ENCODE measurements around the gene AFF2.

AFF2 gene

DNA sequence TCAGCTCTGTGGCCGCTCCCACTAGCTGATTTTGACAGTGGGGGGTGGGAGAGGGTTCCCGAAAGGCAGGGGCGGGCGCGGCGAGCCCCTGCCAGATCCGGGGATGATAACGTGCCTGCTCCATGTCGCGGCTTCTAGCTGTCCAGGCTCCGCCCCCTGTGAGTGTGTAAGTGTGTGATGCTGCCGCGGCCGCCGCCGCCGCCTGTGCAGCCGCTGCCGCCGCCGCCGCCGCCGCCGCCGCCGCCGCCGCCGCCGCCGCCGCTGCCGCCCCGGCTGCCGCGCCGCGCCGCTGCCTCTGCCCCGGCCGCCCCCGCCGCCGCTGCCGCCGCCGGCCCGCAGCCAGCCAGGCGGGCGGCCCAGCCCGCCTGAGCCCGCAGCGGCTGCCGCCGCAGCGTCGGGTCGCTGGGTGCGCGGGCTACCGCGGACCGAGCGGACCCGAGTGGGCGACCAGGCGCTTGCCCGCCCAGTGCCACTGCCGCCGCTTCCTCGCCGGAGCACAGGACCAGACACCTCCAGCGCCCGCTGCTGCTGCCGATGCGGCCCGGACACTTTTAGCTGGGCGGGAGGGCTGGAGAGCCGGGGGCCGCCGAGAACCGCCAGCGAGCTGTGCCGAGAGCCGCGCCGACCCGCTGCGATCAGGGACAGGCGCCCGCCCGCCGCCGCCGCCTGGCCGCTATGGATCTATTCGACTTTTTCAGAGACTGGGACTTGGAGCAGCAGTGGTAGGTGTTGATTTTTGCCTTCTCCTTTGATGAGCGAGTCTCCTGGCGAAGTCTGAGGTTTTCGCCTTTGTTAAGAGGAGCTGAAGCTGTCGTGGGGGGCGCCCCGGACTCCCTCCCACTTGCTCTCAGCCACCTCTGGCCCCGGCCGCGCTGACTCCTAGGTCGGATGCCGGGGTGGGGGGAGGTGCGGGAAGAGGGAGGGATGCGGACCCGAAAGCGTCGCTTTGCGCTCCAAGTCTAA is at the start of gene AFF2:
Gene AFF2, plus strand, starts transcription at position 195 of the 963 bp plus-strand sequence. Its CDS starts 481 bp downstream, at position 676.
- Histone ChIP-seq H3K27me3 (ENCODE audit: control insufficient read depth, insufficient read depth, low read length) (peaks cover 32% of the 10 kb centered on the region), H3K36me3 (ENCODE audit: control insufficient read depth, insufficient read depth, low read length) (no peaks in the 10 kb centered on the region), H3K27ac (ENCODE audit: low read depth, low read length) (peak within 1 kb of the TSS; percentile 68), H3K4me1 (ENCODE audit: control insufficient read depth, insufficient read depth, low read length) (peaks cover 34% of the 10 kb centered on the region), H3K9me3 (ENCODE audit: control insufficient read depth, insufficient read depth, low read length) (no peaks in the 10 kb centered on the region), H3K9ac (ENCODE audit: low read depth, low read length) (peak within 1 kb of the TSS; percentile 69), H3K4me3 (ENCODE audit: low read depth, low read length) (peak within 1 kb of the TSS; percentile 77)

DNA sequence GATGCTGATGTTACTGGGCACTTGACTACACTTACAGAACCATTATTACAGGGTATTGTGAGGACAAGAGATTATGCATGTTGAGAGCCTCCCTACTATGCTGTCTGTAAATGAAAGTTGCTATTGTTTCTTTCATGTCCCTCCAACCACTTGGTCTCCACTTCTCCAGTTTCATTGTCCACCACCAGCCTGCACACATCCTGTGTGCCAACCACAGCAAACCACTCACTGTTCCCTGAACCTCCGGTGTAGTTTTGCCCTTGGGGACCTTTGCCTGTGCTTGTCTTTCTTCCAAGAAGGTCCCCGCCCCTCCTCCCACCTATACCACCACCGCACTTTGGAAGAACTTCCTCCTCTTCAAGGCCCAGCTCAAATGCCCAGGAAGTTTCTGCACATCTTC is 43.1 kb upstream of the AFF2 start:
- Histone ChIP-seq H3K27me3 (ENCODE audit: control insufficient read depth, insufficient read depth, low read length) (no peaks in the 10 kb centered on the region), H3K4me3 (ENCODE audit: low read depth, low read length) (no peak overlapping the region), H3K9me3 (ENCODE audit: control insufficient read depth, insufficient read depth, low read length) (no peaks in the 10 kb centered on the region), H3K27ac (ENCODE audit: low read depth, low read length) (no peak overlapping the region), H3K4me1 (ENCODE audit: control insufficient read depth, insufficient read depth, low read length) (no peaks in the 10 kb centered on the region), H3K9ac (ENCODE audit: low read depth, low read length) (no peak overlapping the region), H3K36me3 (ENCODE audit: control insufficient read depth, insufficient read depth, low read length) (no peaks in the 10 kb centered on the region)

DNA sequence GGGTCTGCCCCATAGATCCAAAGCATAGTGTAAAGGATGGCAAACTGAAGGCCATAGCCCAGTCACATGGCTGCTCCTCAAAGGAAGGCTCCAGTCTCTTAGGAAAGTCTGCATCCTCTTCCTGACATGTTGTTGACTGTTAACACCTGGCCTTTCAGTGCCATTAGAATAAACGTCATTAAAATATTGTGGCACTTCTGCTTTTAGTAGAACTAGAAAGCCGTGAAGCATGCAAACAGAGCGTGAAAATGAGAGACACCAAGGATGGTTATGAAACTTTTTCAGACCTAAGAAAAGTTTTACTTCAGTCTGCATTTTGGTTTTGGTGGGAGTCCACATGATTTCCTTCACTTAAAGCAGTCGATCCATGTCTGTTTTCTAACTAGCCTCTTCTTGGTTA is 41.1 kb upstream of the AFF2 start:
- Histone ChIP-seq H3K27me3 (ENCODE audit: control insufficient read depth, insufficient read depth, low read length) (no peaks in the 10 kb centered on the region), H3K4me3 (ENCODE audit: low read depth, low read length) (no peak overlapping the region), H3K9me3 (ENCODE audit: control insufficient read depth, insufficient read depth, low read length) (no peaks in the 10 kb centered on the region), H3K4me1 (ENCODE audit: control insufficient read depth, insufficient read depth, low read length) (no peaks in the 10 kb centered on the region), H3K36me3 (ENCODE audit: control insufficient read depth, insufficient read depth, low read length) (no peaks in the 10 kb centered on the region), H3K27ac (ENCODE audit: low read depth, low read length) (no peak overlapping the region), H3K9ac (ENCODE audit: low read depth, low read length) (no peak overlapping the region)

DNA sequence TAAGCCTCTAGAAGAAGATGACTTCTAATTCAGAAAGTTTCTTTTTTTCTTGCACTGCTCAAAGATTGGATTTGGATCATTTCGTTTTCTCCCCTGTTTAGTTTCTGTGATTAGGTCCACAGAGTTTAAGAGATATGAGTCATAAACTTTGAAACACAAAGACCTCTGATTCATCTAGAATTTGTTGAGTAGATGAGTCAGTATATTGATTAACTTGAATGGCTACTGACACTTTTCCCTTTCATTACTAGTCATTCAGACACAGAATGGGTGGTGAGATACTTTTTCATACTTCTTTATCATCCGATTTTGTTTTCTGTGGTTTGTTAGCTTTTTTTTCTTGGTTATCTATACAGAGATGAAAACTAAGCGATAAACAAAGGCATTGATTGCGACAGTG is 34.1 kb upstream of the AFF2 start:
- no peaks in the 10 kb centered on the region for H3K36me3 ChIP-seq (ENCODE audit: control insufficient read depth, insufficient read depth, low read length)
- H3K27ac ChIP-seq (ENCODE audit: low read depth, low read length): peak overlapping the region; percentile 46
- H3K9me3 ChIP-seq (ENCODE audit: control insufficient read depth, insufficient read depth, low read length): no peaks in the 10 kb centered on the region
- no peaks in the 10 kb centered on the region for H3K27me3 ChIP-seq (ENCODE audit: control insufficient read depth, insufficient read depth, low read length)
- no peaks in the 10 kb centered on the region; the same call in 1 of the 2 replicates for H3K4me1 ChIP-seq (ENCODE audit: control insufficient read depth, insufficient read depth, low read length)
- H3K9ac ChIP-seq (ENCODE audit: low read depth, low read length): no peak overlapping the region
- H3K4me3 ChIP-seq (ENCODE audit: low read depth, low read length): no peak overlapping the region

DNA sequence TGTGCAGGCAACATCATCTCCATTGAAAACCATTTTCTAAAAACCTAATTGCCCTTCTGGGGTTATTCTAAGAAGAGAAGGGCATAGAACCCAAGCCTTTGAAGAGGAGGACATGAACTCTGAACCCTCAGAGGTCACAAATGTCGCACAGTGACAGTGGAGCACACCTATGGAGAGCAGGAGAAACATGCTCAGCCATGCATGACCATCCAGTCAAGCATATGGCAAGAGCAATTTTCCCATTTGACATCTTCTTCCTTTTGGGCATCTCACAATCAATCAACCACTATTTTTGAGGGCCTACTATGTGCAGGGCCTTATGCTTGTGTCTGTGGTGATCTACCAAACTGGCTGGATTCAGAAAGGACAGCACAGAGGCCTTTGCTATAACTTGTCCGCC is 30.1 kb upstream of the AFF2 start:
- Histone ChIP-seq H3K27ac (ENCODE audit: low read depth, low read length) (no peak overlapping the region), H3K9me3 (ENCODE audit: control insufficient read depth, insufficient read depth, low read length) (no peaks in the 10 kb centered on the region), H3K36me3 (ENCODE audit: control insufficient read depth, insufficient read depth, low read length) (no peaks in the 10 kb centered on the region), H3K4me1 (ENCODE audit: control insufficient read depth, insufficient read depth, low read length) (no peaks in the 10 kb centered on the region; the same call in 1 of the 2 replicates), H3K4me3 (ENCODE audit: low read depth, low read length) (no peak overlapping the region), H3K27me3 (ENCODE audit: control insufficient read depth, insufficient read depth, low read length) (no peaks in the 10 kb centered on the region), H3K9ac (ENCODE audit: low read depth, low read length) (no peak overlapping the region)

DNA sequence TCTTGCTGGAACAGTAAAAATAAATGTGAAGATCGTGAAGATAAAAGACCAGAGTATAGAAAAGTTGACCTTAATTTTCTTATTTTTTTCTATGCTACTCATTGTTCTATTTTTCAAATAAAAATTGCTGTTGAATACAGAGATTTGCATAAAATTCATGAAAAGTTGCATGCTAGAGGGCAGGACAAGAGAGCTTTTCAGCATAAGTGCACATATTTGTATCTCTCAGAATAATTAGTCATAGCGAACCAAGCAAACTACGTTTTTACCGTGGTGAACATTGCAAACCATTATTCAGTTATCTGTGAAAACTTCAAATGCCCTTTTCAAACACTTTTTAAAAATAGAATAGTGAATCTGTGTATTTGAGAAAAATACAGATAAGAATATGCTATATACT is 26.4 kb upstream of the AFF2 start:
- H3K4me3 ChIP-seq (ENCODE audit: low read depth, low read length): no peak overlapping the region
- no peak overlapping the region for H3K9ac ChIP-seq (ENCODE audit: low read depth, low read length)
- no peak overlapping the region for H3K27ac ChIP-seq (ENCODE audit: low read depth, low read length)
- H3K27me3 ChIP-seq (ENCODE audit: control insufficient read depth, insufficient read depth, low read length): no peaks in the 10 kb centered on the region
- H3K36me3 ChIP-seq (ENCODE audit: control insufficient read depth, insufficient read depth, low read length): no peaks in the 10 kb centered on the region
- peaks cover 4% of the 10 kb centered on the region; the same call in 1 of the 2 replicates for H3K4me1 ChIP-seq (ENCODE audit: control insufficient read depth, insufficient read depth, low read length)
- H3K9me3 ChIP-seq (ENCODE audit: control insufficient read depth, insufficient read depth, low read length): no peaks in the 10 kb centered on the region

DNA sequence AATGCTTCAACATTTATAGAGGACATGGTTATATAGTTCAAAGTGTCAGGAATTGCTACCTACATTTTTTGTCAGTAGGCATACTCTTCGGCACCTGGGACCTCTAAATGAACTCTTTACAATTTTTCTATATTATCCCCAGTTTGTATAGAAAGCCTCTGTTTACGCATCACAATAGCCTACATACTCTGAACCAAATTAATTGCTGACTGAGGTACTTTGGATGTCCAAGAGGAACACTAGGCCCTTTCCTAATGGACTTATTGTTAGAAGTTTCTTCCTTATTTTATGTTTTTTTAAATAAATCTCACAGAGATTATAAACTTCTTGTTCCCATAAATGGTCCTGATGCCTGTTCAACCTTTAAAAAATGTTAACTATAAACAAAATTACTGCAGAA is 8.4 kb upstream of the AFF2 start:
- no peak overlapping the region for H3K9ac ChIP-seq (ENCODE audit: low read depth, low read length)
- H3K27me3 ChIP-seq (ENCODE audit: control insufficient read depth, insufficient read depth, low read length): no peaks in the 10 kb centered on the region
- no peaks in the 10 kb centered on the region for H3K9me3 ChIP-seq (ENCODE audit: control insufficient read depth, insufficient read depth, low read length)
- H3K27ac ChIP-seq (ENCODE audit: low read depth, low read length): no peak overlapping the region
- H3K4me3 ChIP-seq (ENCODE audit: low read depth, low read length): no peak overlapping the region
- no peaks in the 10 kb centered on the region for H3K4me1 ChIP-seq (ENCODE audit: control insufficient read depth, insufficient read depth, low read length)
- H3K36me3 ChIP-seq (ENCODE audit: control insufficient read depth, insufficient read depth, low read length): no peaks in the 10 kb centered on the region

DNA sequence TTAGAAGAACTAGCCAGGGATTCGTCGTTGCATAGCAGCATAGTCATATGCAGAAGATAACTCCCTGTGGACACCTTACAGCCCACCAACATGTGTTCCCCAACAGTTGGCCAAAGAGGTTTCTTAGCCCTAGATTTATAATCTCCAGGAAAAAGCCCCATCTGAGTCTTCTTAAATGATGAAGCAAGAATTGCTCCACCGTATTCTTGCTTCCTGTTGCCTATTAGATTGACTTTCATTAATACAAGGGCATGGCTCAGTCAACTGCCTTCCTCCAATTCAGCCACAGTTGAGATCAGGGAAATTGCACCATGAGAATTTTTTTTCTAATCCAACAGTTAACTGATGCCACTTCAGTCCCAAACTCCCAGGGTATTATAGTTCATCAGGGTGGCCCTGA is 5.2 kb upstream of the AFF2 start:
- Histone ChIP-seq H3K9me3 (ENCODE audit: control insufficient read depth, insufficient read depth, low read length) (no peaks in the 10 kb centered on the region), H3K9ac (ENCODE audit: low read depth, low read length) (no peak overlapping the region), H3K27me3 (ENCODE audit: control insufficient read depth, insufficient read depth, low read length) (peaks cover 14% of the 10 kb centered on the region), H3K36me3 (ENCODE audit: control insufficient read depth, insufficient read depth, low read length) (no peaks in the 10 kb centered on the region), H3K4me3 (ENCODE audit: low read depth, low read length) (no peak overlapping the region), H3K27ac (ENCODE audit: low read depth, low read length) (no peak overlapping the region), H3K4me1 (ENCODE audit: control insufficient read depth, insufficient read depth, low read length) (peaks cover 5% of the 10 kb centered on the region; the same call in 1 of the 2 replicates)

DNA sequence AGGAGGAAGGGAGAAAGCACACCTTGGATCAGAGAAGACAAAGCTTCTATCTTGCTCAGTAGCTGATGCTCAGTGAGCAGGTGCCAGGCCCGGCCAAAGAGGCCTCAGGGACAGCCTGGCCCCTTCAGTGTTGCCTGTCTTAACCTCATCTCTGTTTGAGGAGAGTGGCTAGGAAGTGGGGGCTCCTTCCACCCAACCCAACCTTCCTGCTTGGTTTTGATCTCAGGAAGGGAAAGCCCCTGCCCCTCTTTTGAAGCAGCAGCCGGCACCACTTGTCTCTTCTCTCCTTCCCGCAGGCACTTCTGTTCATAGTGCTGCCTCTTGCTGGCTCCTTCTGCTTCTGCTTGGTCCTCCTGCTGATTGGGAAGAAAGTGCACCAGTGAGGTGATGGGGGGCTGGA is 2.4 kb upstream of the AFF2 start:
- no peak overlapping the region for H3K9ac ChIP-seq (ENCODE audit: low read depth, low read length)
- H3K9me3 ChIP-seq (ENCODE audit: control insufficient read depth, insufficient read depth, low read length): no peaks in the 10 kb centered on the region
- no peak overlapping the region for H3K27ac ChIP-seq (ENCODE audit: low read depth, low read length)
- H3K4me3 ChIP-seq (ENCODE audit: low read depth, low read length): no peak overlapping the region
- H3K4me1 ChIP-seq (ENCODE audit: control insufficient read depth, insufficient read depth, low read length): peaks cover 16% of the 10 kb centered on the region
- H3K36me3 ChIP-seq (ENCODE audit: control insufficient read depth, insufficient read depth, low read length): no peaks in the 10 kb centered on the region
- H3K27me3 ChIP-seq (ENCODE audit: control insufficient read depth, insufficient read depth, low read length): peaks cover 27% of the 10 kb centered on the region

DNA sequence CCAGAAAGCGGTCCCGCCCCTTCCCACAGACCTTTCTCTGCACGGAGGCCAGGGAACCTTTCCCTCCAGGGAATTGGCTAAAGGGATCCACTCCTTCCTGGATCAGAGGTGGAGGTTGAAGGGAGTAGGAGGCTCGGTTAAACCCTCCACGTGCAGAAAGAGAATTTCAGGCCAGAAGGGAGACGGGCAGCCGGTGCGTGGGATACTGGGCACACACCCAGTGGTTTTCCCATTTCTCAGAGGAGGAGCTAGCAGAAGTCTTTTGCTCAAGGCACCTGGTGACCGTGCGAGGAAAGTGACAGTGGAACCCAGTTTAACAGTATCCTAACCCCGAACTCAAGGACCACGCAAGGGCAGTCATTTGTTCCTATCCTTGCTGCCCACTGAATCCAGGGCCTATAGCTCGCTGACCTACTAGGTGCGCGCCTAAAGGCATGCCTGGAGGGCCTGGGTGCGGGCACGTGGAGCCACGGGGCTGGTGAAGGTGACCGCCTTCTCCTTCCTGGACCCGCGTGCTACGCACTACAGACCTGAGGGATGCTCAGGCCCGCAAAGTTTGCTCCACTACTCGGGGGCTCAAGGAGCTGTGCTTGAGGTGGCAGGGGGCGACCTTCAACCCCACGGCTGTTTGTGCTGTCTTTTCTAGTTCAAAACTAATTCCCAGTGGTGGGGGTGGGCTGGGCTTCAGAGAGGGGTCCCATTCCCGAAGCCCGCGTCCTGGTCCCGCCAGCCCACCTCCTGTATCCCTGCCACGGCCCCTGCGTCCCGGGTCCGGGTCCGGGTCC is 587 bp upstream of the AFF2 start:
- peaks cover 28% of the 10 kb centered on the region for H3K4me1 ChIP-seq (ENCODE audit: control insufficient read depth, insufficient read depth, low read length)
- H3K27ac ChIP-seq (ENCODE audit: low read depth, low read length): no peak overlapping the region
- peaks cover 32% of the 10 kb centered on the region for H3K27me3 ChIP-seq (ENCODE audit: control insufficient read depth, insufficient read depth, low read length)
- no peaks in the 10 kb centered on the region for H3K36me3 ChIP-seq (ENCODE audit: control insufficient read depth, insufficient read depth, low read length)
- H3K9me3 ChIP-seq (ENCODE audit: control insufficient read depth, insufficient read depth, low read length): no peaks in the 10 kb centered on the region
- no peak overlapping the region for H3K9ac ChIP-seq (ENCODE audit: low read depth, low read length)
- H3K4me3 ChIP-seq (ENCODE audit: low read depth, low read length): peak overlapping the region; percentile 59
